Measurements from ENCODE around the gene NUDT19. TPM values are rescaled to one million over a fixed set of nuclear protein-coding genes. Genes with fewer than 3 reads are reported as not detected.
"Not testable (repeated sequence)": the region's sequence is repeated elsewhere in the genome, so short reads cannot be mapped to it uniquely, and the experiment has no call there.

Gene NUDT19
- 24.4 and 26.2 TPM in 2 replicates for total RNA-seq

GRCh38 chr19:32691291-32691951, at the start of gene NUDT19:
Gene NUDT19, plus strand, starts transcription at chr19:32691821. Its CDS starts 140 bp downstream, at chr19:32691961.
- Mint-ChIP-seq H3K4me1 (ENCODE audit: low read depth) (peaks cover 54% of the 10 kb centered on the region), H3K27ac (peak within 1 kb of the TSS; percentile 98), H3K27me3 (ENCODE audit: insufficient read depth) (no peaks in the 10 kb centered on the region), H3K4me3 (peak within 1 kb of the TSS; percentile 95), H3K36me3 (ENCODE audit: low read depth) (peaks cover 28% of the 10 kb centered on the region), H3K9me3 (peaks cover 5% of the 10 kb centered on the region)
- peak; percentile 74 for DNase-seq (ENCODE audit: low spot score)
- intact Hi-C loops (cut with micrococcal nuclease), result loop anchor here (1.0 to 5.0 kb wide), 6 partner anchors 16 to 681 kb away; partner anchors contain the start of genes ANKRD27, CEBPG, DPY19L3 and GPATCH1

- peak overlapping the region; percentile 66 for H3K27ac Mint-ChIP-seq
- intact Hi-C loops (cut with micrococcal nuclease), result loop anchor here (5.0 kb wide), 1 partner anchor 45 kb away; no protein-coding TSS in a partner anchor
- peak; percentile 49 for DNase-seq (ENCODE audit: low spot score)
- H3K4me3 Mint-ChIP-seq, result no peak overlapping the region
- no peaks in the 10 kb centered on the region for H3K9me3 Mint-ChIP-seq
- H3K27me3 Mint-ChIP-seq (ENCODE audit: insufficient read depth), result no peaks in the 10 kb centered on the region
- H3K4me1 Mint-ChIP-seq (ENCODE audit: low read depth), result peaks cover 25% of the 10 kb centered on the region
- H3K36me3 Mint-ChIP-seq (ENCODE audit: low read depth), result peaks cover 37% of the 10 kb centered on the region
Observed at GRCh38 chr19:32642771-32643170, 48.9 kb upstream of the NUDT19 start.

- intact Hi-C loops (cut with micrococcal nuclease), result no loop called here
- H3K9me3 Mint-ChIP-seq, result no peaks in the 10 kb centered on the region
- no peak for DNase-seq (ENCODE audit: low spot score)
- peak overlapping the region; percentile 42 for H3K27ac Mint-ChIP-seq
- H3K36me3 Mint-ChIP-seq (ENCODE audit: low read depth), result peaks cover 29% of the 10 kb centered on the region
- no peak overlapping the region for H3K4me3 Mint-ChIP-seq
- peaks cover 25% of the 10 kb centered on the region for H3K4me1 Mint-ChIP-seq (ENCODE audit: low read depth)
- no peaks in the 10 kb centered on the region for H3K27me3 Mint-ChIP-seq (ENCODE audit: insufficient read depth)
Observed at GRCh38 chr19:32646556-32646955, 45.1 kb upstream of the NUDT19 start.

- intact Hi-C loops (cut with micrococcal nuclease), result no loop called here
- Mint-ChIP-seq H3K9me3 (no peaks in the 10 kb centered on the region), H3K27ac (no peak overlapping the region), H3K36me3 (ENCODE audit: low read depth) (peaks cover 24% of the 10 kb centered on the region), H3K4me3 (no peak overlapping the region), H3K27me3 (ENCODE audit: insufficient read depth) (no peaks in the 10 kb centered on the region), H3K4me1 (ENCODE audit: low read depth) (peaks cover 25% of the 10 kb centered on the region)
- DNase-seq (ENCODE audit: low spot score), result no peak
Observed at GRCh38 chr19:32647361-32647760, 44.3 kb upstream of the NUDT19 start.

GRCh38 chr19:32649751-32650150, 41.9 kb upstream of the NUDT19 start:
- intact Hi-C loops (cut with micrococcal nuclease), result no loop called here
- DNase-seq (ENCODE audit: low spot score), result no peak
- Mint-ChIP-seq H3K27ac (no peak overlapping the region), H3K36me3 (ENCODE audit: low read depth) (peaks cover 16% of the 10 kb centered on the region), H3K4me1 (ENCODE audit: low read depth) (peaks cover 10% of the 10 kb centered on the region), H3K4me3 (no peak overlapping the region), H3K27me3 (ENCODE audit: insufficient read depth) (no peaks in the 10 kb centered on the region), H3K9me3 (no peaks in the 10 kb centered on the region)

GRCh38 chr19:32650671-32651070, 41.0 kb upstream of the NUDT19 start:
- Mint-ChIP-seq H3K4me1 (ENCODE audit: low read depth) (peaks cover 10% of the 10 kb centered on the region), H3K27ac (no peak overlapping the region), H3K36me3 (ENCODE audit: low read depth) (peaks cover 19% of the 10 kb centered on the region), H3K9me3 (no peaks in the 10 kb centered on the region), H3K27me3 (ENCODE audit: insufficient read depth) (no peaks in the 10 kb centered on the region), H3K4me3 (no peak overlapping the region)
- intact Hi-C loops (cut with micrococcal nuclease), result no loop called here
- DNase-seq (ENCODE audit: low spot score), result no peak

- intact Hi-C loops (cut with micrococcal nuclease), result no loop called here
- peaks cover 6% of the 10 kb centered on the region for H3K4me1 Mint-ChIP-seq (ENCODE audit: low read depth)
- no peak for DNase-seq (ENCODE audit: low spot score)
- H3K27ac Mint-ChIP-seq, result no peak overlapping the region
- peaks cover 22% of the 10 kb centered on the region for H3K36me3 Mint-ChIP-seq (ENCODE audit: low read depth)
- H3K9me3 Mint-ChIP-seq, result no peaks in the 10 kb centered on the region
- H3K27me3 Mint-ChIP-seq (ENCODE audit: insufficient read depth), result no peaks in the 10 kb centered on the region
- no peak overlapping the region for H3K4me3 Mint-ChIP-seq
Observed at GRCh38 chr19:32651729-32652140, 39.9 kb upstream of the NUDT19 start.

GRCh38 chr19:32652331-32652730, 39.3 kb upstream of the NUDT19 start:
- H3K4me3 Mint-ChIP-seq; H3K27me3 Mint-ChIP-seq (ENCODE audit: insufficient read depth); H3K9me3 Mint-ChIP-seq; intact Hi-C loops (cut with micrococcal nuclease); DNase-seq (ENCODE audit: low spot score); H3K27ac Mint-ChIP-seq; H3K4me1 Mint-ChIP-seq (ENCODE audit: low read depth): not testable (repeated sequence)
- H3K36me3 Mint-ChIP-seq (ENCODE audit: low read depth), result peaks cover 18% of the 10 kb centered on the region

- Mint-ChIP-seq H3K27ac (no peak overlapping the region), H3K4me3 (no peak overlapping the region), H3K9me3 (no peaks in the 10 kb centered on the region), H3K36me3 (ENCODE audit: low read depth) (peaks cover 17% of the 10 kb centered on the region), H3K4me1 (ENCODE audit: low read depth) (no peaks in the 10 kb centered on the region), H3K27me3 (ENCODE audit: insufficient read depth) (no peaks in the 10 kb centered on the region)
- intact Hi-C loops (cut with micrococcal nuclease), result no loop called here
- no peak for DNase-seq (ENCODE audit: low spot score)
Observed at GRCh38 chr19:32652894-32653598, 38.6 kb upstream of the NUDT19 start.

GRCh38 chr19:32653599-32653915, 38.1 kb upstream of the NUDT19 start:
- intact Hi-C loops (cut with micrococcal nuclease), result no loop called here
- Mint-ChIP-seq H3K9me3 (no peaks in the 10 kb centered on the region), H3K27ac (no peak overlapping the region), H3K4me1 (ENCODE audit: low read depth) (no peaks in the 10 kb centered on the region), H3K36me3 (ENCODE audit: low read depth) (peaks cover 13% of the 10 kb centered on the region), H3K27me3 (ENCODE audit: insufficient read depth) (no peaks in the 10 kb centered on the region), H3K4me3 (no peak overlapping the region)
- no peak for DNase-seq (ENCODE audit: low spot score)

GRCh38 chr19:32656379-32656778, 35.2 kb upstream of the NUDT19 start:
- DNase-seq (ENCODE audit: low spot score); H3K36me3 Mint-ChIP-seq (ENCODE audit: low read depth); H3K27me3 Mint-ChIP-seq (ENCODE audit: insufficient read depth); intact Hi-C loops (cut with micrococcal nuclease); H3K9me3 Mint-ChIP-seq; H3K27ac Mint-ChIP-seq; H3K4me1 Mint-ChIP-seq (ENCODE audit: low read depth); H3K4me3 Mint-ChIP-seq: not testable (repeated sequence)

GRCh38 chr19:32658075-32658474, 33.5 kb upstream of the NUDT19 start:
- Mint-ChIP-seq H3K27me3 (ENCODE audit: insufficient read depth) (no peaks in the 10 kb centered on the region), H3K27ac (no peak overlapping the region), H3K9me3 (no peaks in the 10 kb centered on the region), H3K4me3 (no peak overlapping the region), H3K36me3 (ENCODE audit: low read depth) (peaks cover 6% of the 10 kb centered on the region), H3K4me1 (ENCODE audit: low read depth) (no peaks in the 10 kb centered on the region)
- intact Hi-C loops (cut with micrococcal nuclease), result no loop called here
- no peak for DNase-seq (ENCODE audit: low spot score)

GRCh38 chr19:32658527-32658926, 33.1 kb upstream of the NUDT19 start:
- Mint-ChIP-seq H3K4me1 (ENCODE audit: low read depth) (no peaks in the 10 kb centered on the region), H3K9me3 (no peaks in the 10 kb centered on the region), H3K36me3 (ENCODE audit: low read depth) (peaks cover 6% of the 10 kb centered on the region), H3K4me3 (no peak overlapping the region), H3K27me3 (ENCODE audit: insufficient read depth) (no peaks in the 10 kb centered on the region), H3K27ac (no peak overlapping the region)
- intact Hi-C loops (cut with micrococcal nuclease), result no loop called here
- no peak for DNase-seq (ENCODE audit: low spot score)
